Coronary artery (tissue), 2 donors: ENCODE results near the gene PLAC8.
"Not testable (repeated sequence)": the region's sequence is repeated elsewhere in the genome, so short reads cannot be mapped to it uniquely, and the experiment has no call there.

Experiments
- DNase-seq: peaks from one replicate; pipeline ENCODE4 v3.0.0-alpha.2; 2017; ENCODE audit warnings: low spot score
- H3K27ac ChIP-seq, 2 donors: fragments of 200-600 bp; sonication (generic); one replicate each; pipeline ENCODE4 v1.5.1; 2016 to 2019
- H3K4me3 ChIP-seq: fragments of 200-600 bp; sonication (generic); 2 replicates; pipeline ENCODE4 v1.5.1; 2016; ENCODE audit warnings: mild to moderate bottlenecking, moderate library complexity
- CTCF ChIP-seq: fragments of 200-600 bp; sonication (generic); IDR thresholded peaks from one replicate; pipeline ENCODE4 v1.5.1; 2019; ENCODE audit warnings: antibody characterized with exemption

Gene PLAC8

GRCh38 chr4:83083925-83084475, 30.5 kb downstream of the PLAC8 start:
- no peak for DNase-seq
- Histone ChIP-seq H3K27ac (no peak overlapping the region), H3K4me3 (no peak overlapping the region)
- no peak for TF ChIP-seq CTCF

- no peak overlapping the region for H3K27ac ChIP-seq
- DNase-seq = no peak
- no peak overlapping the region for H3K4me3 ChIP-seq
- no peak for TF ChIP-seq CTCF
Measured at GRCh38 chr4:83082777-83083176, 31.8 kb downstream of the PLAC8 start.

GRCh38 chr4:83080561-83080960, 34.0 kb downstream of the PLAC8 start:
- Histone ChIP-seq H3K4me3 (no peak overlapping the region), H3K27ac (no peak overlapping the region)
- DNase-seq = no peak
- no peak for TF ChIP-seq CTCF

GRCh38 chr4:83075311-83076095, 39.0 kb downstream of the PLAC8 start:
- DNase-seq = no peak
- TF ChIP-seq CTCF = no peak
- no peak overlapping the region for H3K27ac ChIP-seq
- H3K4me3 ChIP-seq = no peak overlapping the region

- H3K27ac ChIP-seq, H3K4me3 ChIP-seq, DNase-seq: not testable (repeated sequence)
Measured at GRCh38 chr4:83074783-83075182, 39.7 kb downstream of the PLAC8 start.

- no peak overlapping the region for H3K4me3 ChIP-seq
- no peak for TF ChIP-seq CTCF
- H3K27ac ChIP-seq = no peak overlapping the region
- no peak for DNase-seq
Measured at GRCh38 chr4:83074086-83074704, 40.3 kb downstream of the PLAC8 start.

GRCh38 chr4:83071116-83071515, 43.4 kb downstream of the PLAC8 start:
- H3K4me3 ChIP-seq = no peak overlapping the region
- no peak overlapping the region for H3K27ac ChIP-seq
- DNase-seq = no peak
- TF ChIP-seq CTCF = no peak
